K562 (cell line): ENCODE measurements around the gene HAS3. TPM values are rescaled to one million over a fixed set of nuclear protein-coding genes. Genes with fewer than 3 reads are reported as not detected.

ENCODE experiments used
- ATAC-seq: fragments of 200-7000 bp; cut with Tn5 transposase; 3 replicates; pipeline ENCODE4 v1.9.1; 2020; ENCODE audit warnings: moderate library complexity
- BruUV-seq: library from RNA; stranded (reverse); fragments of 400-500 nt; replicated peaks from 2 replicates; lab custom pipeline; 2021; lab: Mats Ljungman, UMichigan
- CTCF ChIA-PET: fragments of 300-600 bp; formaldehyde crosslinking; extraction: SDS; loops from one replicate; lab custom pipeline; 2021; ENCODE audit warnings: low intra/inter-chr PET ratio; lab: Yijun Ruan, JAX
- POLR2A ChIA-PET: fragments of 300-600, 350-650 bp; sonication (Branson Sonifier 250); formaldehyde crosslinking; extraction: SDS; loops from one replicate; lab custom pipeline; 2021; ENCODE audit warnings: antibody characterized with exemption, inconsistent platforms; lab: Yijun Ruan, JAX
- DNase-seq, 4 experiments: peaks; one replicate each; pipeline versions ENCODE4 v3.0.0 to v3.0.0-alpha.2; 2011 to 2018; ENCODE audit warnings: low spot score in 3 of 4, mixed read lengths in 3 of 4; ENCODE audit errors: extremely low read depth in 1 of 4
- FAIRE-seq: peaks from 2 replicates; lab custom pipeline; 2011; peaks lifted over from hg19 to GRCh38; lab: Jason Lieb, UNC
- H2AFZ ChIP-seq: 2 replicates; pipeline ENCODE4 v1.6.0; 2011; ENCODE audit warnings: low read depth, low read length, control low read depth, inconsistent platforms
- H3K27ac ChIP-seq: fragments of 200-600 bp; 3 replicates; pipeline ENCODE4 v1.8.0; 2011; ENCODE audit warnings: low read depth, mild to moderate bottlenecking, control low read depth, inconsistent platforms, low read length, moderate library complexity, mixed read lengths; ENCODE audit errors: extremely low read depth
- H3K27me3 ChIP-seq, 2 experiments: fragments of 300-600 bp in 1 of 2; 2 replicates in 1 of 2; 3 replicates in 1 of 2; pipeline versions ENCODE4 v1.6.0 to v1.8.0; 2011; ENCODE audit warnings: inconsistent platforms in 2 of 2, low read length in 2 of 2, mild to moderate bottlenecking in 1 of 2, mixed read lengths in 1 of 2, moderate library complexity in 1 of 2; ENCODE audit not compliant: control insufficient read depth in 2 of 2, insufficient read depth in 2 of 2
- H3K36me3 ChIP-seq: fragments of 300-600 bp; 3 replicates; pipeline ENCODE4 v1.8.0; 2011; ENCODE audit warnings: mild to moderate bottlenecking, low read length, inconsistent platforms; ENCODE audit not compliant: control insufficient read depth, insufficient read depth
- H3K4me1 ChIP-seq, 2 experiments: fragments of 200-600 bp in 1 of 2; replicated peaks in 1 of 2; 2 replicates in 1 of 2; 3 replicates in 1 of 2; pipeline versions ENCODE4 v1.5.1 to v1.8.0; 2011; ENCODE audit warnings: inconsistent platforms in 2 of 2, low read length in 2 of 2, mild to moderate bottlenecking in 1 of 2, mixed read lengths in 1 of 2, moderate library complexity in 1 of 2; ENCODE audit not compliant: control insufficient read depth in 2 of 2, insufficient read depth in 2 of 2
- H3K4me2 ChIP-seq: 2 replicates; pipeline ENCODE4 v1.6.1; 2011; ENCODE audit warnings: low read length, control low read depth, inconsistent platforms, mixed read lengths; ENCODE audit not compliant: insufficient read depth
- H3K4me3 ChIP-seq: fragments of 200-600 bp; sonication (generic), shearing (Covaris generic); 2 replicates; pipeline ENCODE4 v1.5.1; 2016; ENCODE audit warnings: control low read depth, inconsistent platforms
- H3K79me2 ChIP-seq: fragments of 200-600 bp; 3 replicates; pipeline ENCODE4 v1.8.0; 2011; ENCODE audit warnings: low read length, inconsistent platforms; ENCODE audit not compliant: control insufficient read depth, insufficient read depth
- H3K9ac ChIP-seq, 2 experiments: 2 replicates each; pipeline versions ENCODE4 v1.6.0 to v1.6.1; 2011; ENCODE audit warnings: low read depth in 2 of 2, low read length in 2 of 2, control low read depth in 1 of 2, inconsistent platforms in 1 of 2, mild to moderate bottlenecking in 1 of 2, mixed read lengths in 1 of 2; ENCODE audit not compliant: insufficient read depth in 1 of 2
- H3K9me1 ChIP-seq: one replicate; pipeline ENCODE4 v1.6.0; 2011; ENCODE audit warnings: inconsistent platforms, mild to moderate bottlenecking, low read length, moderate library complexity; ENCODE audit not compliant: control insufficient read depth, insufficient read depth
- H3K9me3 ChIP-seq: replicated peaks from 2 replicates; pipeline ENCODE4 v1.5.1; 2011; ENCODE audit warnings: low read depth, low read length, inconsistent platforms; ENCODE audit not compliant: control insufficient read depth, insufficient read depth
- H4K20me1 ChIP-seq: replicated peaks from 2 replicates; pipeline ENCODE4 v1.6.1; 2011; ENCODE audit warnings: low read length, inconsistent platforms, mixed read lengths; ENCODE audit not compliant: control insufficient read depth, insufficient read depth
- FOXP1 ChIP-seq: sonication (generic); formaldehyde crosslinking; IDR thresholded peaks from 2 replicates; pipeline ENCODE4 v1.8.0; 2022; ENCODE audit warnings: mild to moderate bottlenecking, missing genetic modification reagents
- POLR2G ChIP-seq: fragments of 200-400 bp; formaldehyde crosslinking; IDR thresholded peaks from 2 replicates; pipeline ENCODE4 v1.6.1; 2017; ENCODE audit warnings: low read depth, mild to moderate bottlenecking, antibody characterized with exemption, low read length, moderate library complexity
- TAL1 ChIP-seq: fragments of 450-650 bp; IDR thresholded peaks from 2 replicates; pipeline ENCODE4 v1.6.1; 2016; ENCODE audit warnings: mild to moderate bottlenecking
- WGBS: fragments of 100-300 bp; shearing (Covaris generic); methylation state at CpG from one replicate; pipeline ENCODE4 v1.1.6; 2016; ENCODE audit warnings: low coverage, mixed read lengths; ENCODE audit not compliant: insufficient coverage; ENCODE audit errors: missing lambda C conversion rate; 5-methylcytosine and 5-hydroxymethylcytosine counted together
- in situ Hi-C: fragments of 300-500 bp; cut with MboI; formaldehyde crosslinking; loops from 4 replicates; pipeline ENCODE4 v1.15.0; 2018; ENCODE audit warnings: inconsistent platforms, mixed read lengths
- intact Hi-C: fragments of 100-400 bp; cut with micrococcal nuclease; formaldehyde crosslinking; loops from 2 replicates; pipeline ENCODE4 v1.14.2; 2022
- polyA plus RNA-seq, 8 experiments: library from polyadenylated mRNA; depleted of rRNA in 4 of 8; stranded (reverse) in 5 of 8; unstranded in 3 of 8; fragments of >200 nt; fragmentation: Nextera tagmentation in 2 of 8; fragmentation: Illumina TruSeq in 1 of 8; extraction: Ambion mirVana in 2 of 8; extraction: Trizol in 1 of 8; gene quantifications; 2 replicates each; pipeline versions ENCODE4 v1.2.1 to v1.2.3, GENCODE V29; 2011 to 2014; ENCODE audit warnings: inconsistent platforms in 1 of 8, missing spikeins in 1 of 8
- total RNA-seq, 7 experiments: library from RNA; depleted of rRNA in 6 of 7; stranded (reverse); fragments of >200 nt in 6 of 7; fragmentation: Illumina TruSeq in 2 of 7; extraction: Trizol in 2 of 7; gene quantifications; 2 replicates each; pipeline versions ENCODE4 v1.2.1 to v1.2.3, GENCODE V29; 2011 to 2021; ENCODE audit warnings: low replicate concordance in 1 of 7
- TF ChIP-seq, protein P1 (sequence below): sonication (generic); formaldehyde crosslinking; IDR thresholded peaks from 2 replicates; pipeline ENCODE4 v1.8.0; 2022; ENCODE audit warnings: mild to moderate bottlenecking, missing genetic modification reagents
- TF ChIP-seq, protein P2 (sequence below): fragments of 450-650 bp; IDR thresholded peaks from 2 replicates; pipeline ENCODE4 v1.6.1; 2016; ENCODE audit warnings: mild to moderate bottlenecking, moderate library complexity
- TF ChIP-seq, protein P3 (sequence below): fragments of 450-650 bp; formaldehyde crosslinking; IDR thresholded peaks from 2 replicates; pipeline ENCODE4 v1.4.0; 2020; ENCODE audit warnings: mild to moderate bottlenecking

HAS3 gene
- total and polyA plus RNA-seq, 9 of the 15 experiments (the other 6 are each of a cell fraction or from before 2014, with no cell fraction given), result 0.04 to 0.33 (median 0.13) TPM; not detected in 1

DNA sequence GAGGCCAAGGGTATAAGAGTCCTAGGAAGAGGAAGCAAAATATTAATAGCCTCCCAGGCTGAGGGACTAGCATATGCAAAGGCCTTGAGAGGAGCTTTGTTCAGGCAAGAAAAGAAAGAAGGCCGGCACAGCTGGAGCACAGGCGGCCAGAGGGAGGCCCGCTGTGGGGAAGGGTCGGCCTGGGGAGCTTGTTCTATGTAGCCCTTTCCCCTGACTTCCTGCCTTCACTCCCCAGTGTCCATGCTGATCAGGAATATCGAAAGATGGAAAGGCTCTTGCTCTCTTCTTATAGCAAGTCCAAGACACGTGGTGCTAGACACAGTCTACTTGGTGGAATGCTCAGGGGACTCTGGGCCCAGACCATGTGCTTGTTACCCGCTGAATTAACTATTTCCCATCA lies 27.4 kb upstream of the HAS3 start (continued):
- TF ChIP-seq, protein P1, sequence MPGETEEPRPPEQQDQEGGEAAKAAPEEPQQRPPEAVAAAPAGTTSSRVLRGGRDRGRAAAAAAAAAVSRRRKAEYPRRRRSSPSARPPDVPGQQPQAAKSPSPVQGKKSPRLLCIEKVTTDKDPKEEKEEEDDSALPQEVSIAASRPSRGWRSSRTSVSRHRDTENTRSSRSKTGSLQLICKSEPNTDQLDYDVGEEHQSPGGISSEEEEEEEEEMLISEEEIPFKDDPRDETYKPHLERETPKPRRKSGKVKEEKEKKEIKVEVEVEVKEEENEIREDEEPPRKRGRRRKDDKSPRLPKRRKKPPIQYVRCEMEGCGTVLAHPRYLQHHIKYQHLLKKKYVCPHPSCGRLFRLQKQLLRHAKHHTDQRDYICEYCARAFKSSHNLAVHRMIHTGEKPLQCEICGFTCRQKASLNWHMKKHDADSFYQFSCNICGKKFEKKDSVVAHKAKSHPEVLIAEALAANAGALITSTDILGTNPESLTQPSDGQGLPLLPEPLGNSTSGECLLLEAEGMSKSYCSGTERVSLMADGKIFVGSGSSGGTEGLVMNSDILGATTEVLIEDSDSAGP (CRISPR knock-in tag), result no peak
- TF ChIP-seq, all 486 proteins: peak for 0

DNA sequence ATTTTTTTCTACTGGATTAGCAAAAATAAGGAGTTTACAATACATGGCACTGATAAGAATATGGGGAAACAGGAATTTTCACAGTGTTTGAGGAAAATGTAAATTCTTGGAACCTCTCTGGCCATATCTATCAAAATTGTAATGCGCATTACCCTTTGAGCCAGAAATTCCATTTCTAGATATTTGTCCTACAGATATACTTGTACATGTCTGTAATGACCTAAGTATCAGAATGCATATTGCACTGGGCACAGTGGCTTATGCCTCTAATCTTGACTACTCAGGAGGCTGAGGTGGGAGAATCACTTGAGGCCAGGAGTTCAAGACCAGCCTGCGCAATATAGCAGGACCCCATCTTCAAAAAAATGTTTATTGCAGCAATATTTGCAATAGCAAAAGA lies 25.8 kb upstream of the HAS3 start:
- no peaks in the 10 kb centered on the region for H3K27me3 ChIP-seq
- ChIA-PET CTCF (no interaction called here), POLR2A (no interaction called here)
- no peaks in the 10 kb centered on the region for H3K4me1 ChIP-seq
- WGBS, result 97% methylated on average over 2 of the region's 2 CpGs
- in situ Hi-C loops, result no loop called here
- no peaks in the 10 kb centered on the region for H3K9me3 ChIP-seq
- ATAC-seq, result no peak
- FAIRE-seq, result no peak
- no peaks in the 10 kb centered on the region for H3K79me2 ChIP-seq
- intact Hi-C loops, result no loop called here
- no TSS peak for BruUV-seq
- H3K4me2 ChIP-seq, result no peak overlapping the region
- peaks cover 4% of the 10 kb centered on the region for H3K9me1 ChIP-seq
- H3K27ac ChIP-seq, result no peak overlapping the region
- no peak for DNase-seq
- H2AFZ ChIP-seq, result no peak overlapping the region
- no peaks in the 10 kb centered on the region for H3K36me3 ChIP-seq
- H4K20me1 ChIP-seq, result no peaks in the 10 kb centered on the region
- no peak overlapping the region for H3K4me3 ChIP-seq
- no peak overlapping the region for H3K9ac ChIP-seq
- TF ChIP-seq TAL1, result no peak
- no peak for TF ChIP-seq POLR2G
- TF ChIP-seq, protein P2, sequence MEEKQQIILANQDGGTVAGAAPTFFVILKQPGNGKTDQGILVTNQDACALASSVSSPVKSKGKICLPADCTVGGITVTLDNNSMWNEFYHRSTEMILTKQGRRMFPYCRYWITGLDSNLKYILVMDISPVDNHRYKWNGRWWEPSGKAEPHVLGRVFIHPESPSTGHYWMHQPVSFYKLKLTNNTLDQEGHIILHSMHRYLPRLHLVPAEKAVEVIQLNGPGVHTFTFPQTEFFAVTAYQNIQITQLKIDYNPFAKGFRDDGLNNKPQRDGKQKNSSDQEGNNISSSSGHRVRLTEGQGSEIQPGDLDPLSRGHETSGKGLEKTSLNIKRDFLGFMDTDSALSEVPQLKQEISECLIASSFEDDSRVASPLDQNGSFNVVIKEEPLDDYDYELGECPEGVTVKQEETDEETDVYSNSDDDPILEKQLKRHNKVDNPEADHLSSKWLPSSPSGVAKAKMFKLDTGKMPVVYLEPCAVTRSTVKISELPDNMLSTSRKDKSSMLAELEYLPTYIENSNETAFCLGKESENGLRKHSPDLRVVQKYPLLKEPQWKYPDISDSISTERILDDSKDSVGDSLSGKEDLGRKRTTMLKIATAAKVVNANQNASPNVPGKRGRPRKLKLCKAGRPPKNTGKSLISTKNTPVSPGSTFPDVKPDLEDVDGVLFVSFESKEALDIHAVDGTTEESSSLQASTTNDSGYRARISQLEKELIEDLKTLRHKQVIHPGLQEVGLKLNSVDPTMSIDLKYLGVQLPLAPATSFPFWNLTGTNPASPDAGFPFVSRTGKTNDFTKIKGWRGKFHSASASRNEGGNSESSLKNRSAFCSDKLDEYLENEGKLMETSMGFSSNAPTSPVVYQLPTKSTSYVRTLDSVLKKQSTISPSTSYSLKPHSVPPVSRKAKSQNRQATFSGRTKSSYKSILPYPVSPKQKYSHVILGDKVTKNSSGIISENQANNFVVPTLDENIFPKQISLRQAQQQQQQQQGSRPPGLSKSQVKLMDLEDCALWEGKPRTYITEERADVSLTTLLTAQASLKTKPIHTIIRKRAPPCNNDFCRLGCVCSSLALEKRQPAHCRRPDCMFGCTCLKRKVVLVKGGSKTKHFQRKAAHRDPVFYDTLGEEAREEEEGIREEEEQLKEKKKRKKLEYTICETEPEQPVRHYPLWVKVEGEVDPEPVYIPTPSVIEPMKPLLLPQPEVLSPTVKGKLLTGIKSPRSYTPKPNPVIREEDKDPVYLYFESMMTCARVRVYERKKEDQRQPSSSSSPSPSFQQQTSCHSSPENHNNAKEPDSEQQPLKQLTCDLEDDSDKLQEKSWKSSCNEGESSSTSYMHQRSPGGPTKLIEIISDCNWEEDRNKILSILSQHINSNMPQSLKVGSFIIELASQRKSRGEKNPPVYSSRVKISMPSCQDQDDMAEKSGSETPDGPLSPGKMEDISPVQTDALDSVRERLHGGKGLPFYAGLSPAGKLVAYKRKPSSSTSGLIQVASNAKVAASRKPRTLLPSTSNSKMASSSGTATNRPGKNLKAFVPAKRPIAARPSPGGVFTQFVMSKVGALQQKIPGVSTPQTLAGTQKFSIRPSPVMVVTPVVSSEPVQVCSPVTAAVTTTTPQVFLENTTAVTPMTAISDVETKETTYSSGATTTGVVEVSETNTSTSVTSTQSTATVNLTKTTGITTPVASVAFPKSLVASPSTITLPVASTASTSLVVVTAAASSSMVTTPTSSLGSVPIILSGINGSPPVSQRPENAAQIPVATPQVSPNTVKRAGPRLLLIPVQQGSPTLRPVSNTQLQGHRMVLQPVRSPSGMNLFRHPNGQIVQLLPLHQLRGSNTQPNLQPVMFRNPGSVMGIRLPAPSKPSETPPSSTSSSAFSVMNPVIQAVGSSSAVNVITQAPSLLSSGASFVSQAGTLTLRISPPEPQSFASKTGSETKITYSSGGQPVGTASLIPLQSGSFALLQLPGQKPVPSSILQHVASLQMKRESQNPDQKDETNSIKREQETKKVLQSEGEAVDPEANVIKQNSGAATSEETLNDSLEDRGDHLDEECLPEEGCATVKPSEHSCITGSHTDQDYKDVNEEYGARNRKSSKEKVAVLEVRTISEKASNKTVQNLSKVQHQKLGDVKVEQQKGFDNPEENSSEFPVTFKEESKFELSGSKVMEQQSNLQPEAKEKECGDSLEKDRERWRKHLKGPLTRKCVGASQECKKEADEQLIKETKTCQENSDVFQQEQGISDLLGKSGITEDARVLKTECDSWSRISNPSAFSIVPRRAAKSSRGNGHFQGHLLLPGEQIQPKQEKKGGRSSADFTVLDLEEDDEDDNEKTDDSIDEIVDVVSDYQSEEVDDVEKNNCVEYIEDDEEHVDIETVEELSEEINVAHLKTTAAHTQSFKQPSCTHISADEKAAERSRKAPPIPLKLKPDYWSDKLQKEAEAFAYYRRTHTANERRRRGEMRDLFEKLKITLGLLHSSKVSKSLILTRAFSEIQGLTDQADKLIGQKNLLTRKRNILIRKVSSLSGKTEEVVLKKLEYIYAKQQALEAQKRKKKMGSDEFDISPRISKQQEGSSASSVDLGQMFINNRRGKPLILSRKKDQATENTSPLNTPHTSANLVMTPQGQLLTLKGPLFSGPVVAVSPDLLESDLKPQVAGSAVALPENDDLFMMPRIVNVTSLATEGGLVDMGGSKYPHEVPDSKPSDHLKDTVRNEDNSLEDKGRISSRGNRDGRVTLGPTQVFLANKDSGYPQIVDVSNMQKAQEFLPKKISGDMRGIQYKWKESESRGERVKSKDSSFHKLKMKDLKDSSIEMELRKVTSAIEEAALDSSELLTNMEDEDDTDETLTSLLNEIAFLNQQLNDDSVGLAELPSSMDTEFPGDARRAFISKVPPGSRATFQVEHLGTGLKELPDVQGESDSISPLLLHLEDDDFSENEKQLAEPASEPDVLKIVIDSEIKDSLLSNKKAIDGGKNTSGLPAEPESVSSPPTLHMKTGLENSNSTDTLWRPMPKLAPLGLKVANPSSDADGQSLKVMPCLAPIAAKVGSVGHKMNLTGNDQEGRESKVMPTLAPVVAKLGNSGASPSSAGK, result no peak
- TF ChIP-seq, protein P3, sequence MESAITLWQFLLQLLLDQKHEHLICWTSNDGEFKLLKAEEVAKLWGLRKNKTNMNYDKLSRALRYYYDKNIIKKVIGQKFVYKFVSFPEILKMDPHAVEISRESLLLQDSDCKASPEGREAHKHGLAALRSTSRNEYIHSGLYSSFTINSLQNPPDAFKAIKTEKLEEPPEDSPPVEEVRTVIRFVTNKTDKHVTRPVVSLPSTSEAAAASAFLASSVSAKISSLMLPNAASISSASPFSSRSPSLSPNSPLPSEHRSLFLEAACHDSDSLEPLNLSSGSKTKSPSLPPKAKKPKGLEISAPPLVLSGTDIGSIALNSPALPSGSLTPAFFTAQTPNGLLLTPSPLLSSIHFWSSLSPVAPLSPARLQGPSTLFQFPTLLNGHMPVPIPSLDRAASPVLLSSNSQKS (CRISPR knock-in tag), result no peak
- TF ChIP-seq FOXP1 (CRISPR knock-in tag), result no peak
